OCI-LY1 (cell line): Measurements from ENCODE around the gene PURA.

Experiments used
- H2AFZ ChIP-seq: fragments of 200-600 bp; sonication (generic), shearing (Covaris generic); 2 replicates; pipeline ENCODE4 v1.6.0; 2014; ENCODE audit warnings: antibody characterized with exemption, mild to moderate bottlenecking, low read length
- H3F3A ChIP-seq: fragments of 200-600 bp; sonication (generic), shearing (Covaris generic); 2 replicates; pipeline ENCODE4 v1.6.0; 2014; ENCODE audit warnings: mild to moderate bottlenecking, antibody characterized with exemption, low read length, moderate library complexity; ENCODE audit not compliant: insufficient read depth
- H3K27ac ChIP-seq: fragments of 200-600 bp; sonication (generic); 2 replicates; pipeline ENCODE4 v1.5.1; 2014; ENCODE audit warnings: low read length, mixed run types, mild to moderate bottlenecking, low read depth; ENCODE audit not compliant: poor library complexity, severe bottlenecking
- H3K27me3 ChIP-seq: fragments of 200-600 bp; sonication (generic); 2 replicates; pipeline ENCODE4 v1.6.0; 2014; ENCODE audit warnings: antibody characterized with exemption, mild to moderate bottlenecking, low read length, moderate library complexity; ENCODE audit not compliant: insufficient read depth
- H3K36me3 ChIP-seq: fragments of 200-600 bp; sonication (generic); 2 replicates; pipeline ENCODE4 v1.6.1; 2014; ENCODE audit warnings: mild to moderate bottlenecking, antibody characterized with exemption, low read length, moderate library complexity, mixed read lengths; ENCODE audit not compliant: insufficient read depth
- H3K4me1 ChIP-seq: fragments of 200-600 bp; sonication (generic); 2 replicates; pipeline ENCODE4 v1.5.1; 2014; ENCODE audit warnings: mild to moderate bottlenecking, low read length, moderate library complexity; ENCODE audit not compliant: insufficient read depth, severe bottlenecking
- H3K4me2 ChIP-seq: fragments of 200-600 bp; sonication (generic), shearing (Covaris generic); 2 replicates; pipeline ENCODE4 v1.6.1; 2014; ENCODE audit warnings: low read length
- H3K4me3 ChIP-seq: fragments of 200-600 bp; sonication (generic); 2 replicates; pipeline ENCODE4 v1.5.1; 2014; ENCODE audit warnings: low read length, low read depth, mild to moderate bottlenecking, mixed read lengths; ENCODE audit not compliant: poor library complexity, severe bottlenecking
- H3K79me2 ChIP-seq: fragments of 200-600 bp; shearing (Covaris generic); 2 replicates; pipeline ENCODE4 v1.6.1; 2016; ENCODE audit warnings: mixed run types, low read length, mixed read lengths; ENCODE audit not compliant: insufficient read depth
- H3K9ac ChIP-seq: fragments of 200-600 bp; sonication (generic), shearing (Covaris generic); 2 replicates; pipeline ENCODE4 v1.6.1; 2014; ENCODE audit warnings: mild to moderate bottlenecking, low read length, mixed read lengths
- H3K9me2 ChIP-seq: fragments of 200-600 bp; sonication (generic), shearing (Covaris generic); 2 replicates; pipeline ENCODE4 v1.6.1; 2014; ENCODE audit warnings: low read depth, mild to moderate bottlenecking, low read length, mixed read lengths
- H3K9me3 ChIP-seq: fragments of 200-600 bp; shearing (Covaris generic); 2 replicates; pipeline ENCODE4 v1.6.1; 2014; ENCODE audit warnings: low read length, mixed read lengths
- H4K20me1 ChIP-seq: fragments of 200-600 bp; sonication (generic), shearing (Covaris generic); 2 replicates; pipeline ENCODE4 v1.6.0; 2016; ENCODE audit warnings: mild to moderate bottlenecking, low read length; ENCODE audit not compliant: insufficient read depth
- CTCF ChIP-seq: fragments of 200-600 bp; sonication (generic), shearing (Covaris generic); IDR thresholded peaks from 2 replicates; pipeline ENCODE4 v1.5.1; 2017; ENCODE audit warnings: mild to moderate bottlenecking, antibody characterized with exemption, low read length, moderate library complexity, mixed read lengths
- EZH2 ChIP-seq: fragments of 200-600 bp; sonication (generic), shearing (Covaris generic); IDR thresholded peaks from 2 replicates; pipeline ENCODE4 v1.8.0; 2017; ENCODE audit warnings: borderline replicate concordance, mixed run types, mild to moderate bottlenecking, antibody characterized with exemption, low read length, moderate library complexity, mixed read lengths

The PURA gene

GRCh38 chr5:140111859-140112551, 1.9 kb upstream of the PURA start:
- Histone ChIP-seq H3F3A (no peaks in the 10 kb centered on the region; the same call in 1 of the 2 replicates), H3K27ac (no peak overlapping the region), H3K9me2 (no peaks in the 10 kb centered on the region), H3K9me3 (no peaks in the 10 kb centered on the region), H3K9ac (no peak overlapping the region), H3K36me3 (peaks cover 6% of the 10 kb centered on the region; the same call in 1 of the 2 replicates), H4K20me1 (peaks cover 3% of the 10 kb centered on the region; the same call in 1 of the 2 replicates), H2AFZ (no peak overlapping the region), H3K4me2 (no peak overlapping the region), H3K4me3 (no peak overlapping the region), H3K27me3 (no peaks in the 10 kb centered on the region), H3K79me2 (no peaks in the 10 kb centered on the region), H3K4me1 (peaks cover 50% of the 10 kb centered on the region)
- no peak for TF ChIP-seq EZH2
- TF ChIP-seq CTCF = no peak

- Histone ChIP-seq H3K4me1 (peaks cover 46% of the 10 kb centered on the region), H3K9ac (peak overlapping the region; percentile 70; the same call in 1 of the 2 replicates), H3K27ac (no peak overlapping the region), H3F3A (no peaks in the 10 kb centered on the region; the same call in 1 of the 2 replicates), H3K27me3 (no peaks in the 10 kb centered on the region), H3K36me3 (peaks cover 6% of the 10 kb centered on the region; the same call in 1 of the 2 replicates), H4K20me1 (peaks cover 5% of the 10 kb centered on the region; the same call in 1 of the 2 replicates), H3K9me3 (no peaks in the 10 kb centered on the region), H3K4me3 (peak overlapping the region; percentile 69), H3K4me2 (peak overlapping the region; percentile 79), H3K79me2 (no peaks in the 10 kb centered on the region), H3K9me2 (no peaks in the 10 kb centered on the region), H2AFZ (no peak overlapping the region)
- TF ChIP-seq CTCF (no peak), EZH2 (no peak)
These were observed 1.2 kb upstream of the PURA start for GRCh38 chr5:140112685-140113179.

GRCh38 chr5:140113180-140113698, 670 bp upstream of the PURA start:
- peaks cover 46% of the 10 kb centered on the region for H3K4me1 ChIP-seq
- no peaks in the 10 kb centered on the region for H3K9me3 ChIP-seq
- no peaks in the 10 kb centered on the region for H3K9me2 ChIP-seq
- H2AFZ ChIP-seq = no peak overlapping the region
- peaks cover 5% of the 10 kb centered on the region; the same call in 1 of the 2 replicates for H4K20me1 ChIP-seq
- peak overlapping the region; percentile 70 for H3K9ac ChIP-seq
- no peaks in the 10 kb centered on the region for H3K79me2 ChIP-seq
- no peak for TF ChIP-seq CTCF
- H3K4me2 ChIP-seq = peak overlapping the region; percentile 79
- peaks cover 6% of the 10 kb centered on the region; the same call in 1 of the 2 replicates for H3K36me3 ChIP-seq
- H3K4me3 ChIP-seq = peak overlapping the region; percentile 69
- no peaks in the 10 kb centered on the region for H3K27me3 ChIP-seq
- no peak overlapping the region for H3K27ac ChIP-seq
- H3F3A ChIP-seq = no peaks in the 10 kb centered on the region; the same call in 1 of the 2 replicates
